ENCODE data around the gene AP3D1. TPM values are rescaled to one million over a fixed set of nuclear protein-coding genes. Genes with fewer than 3 reads are reported as not detected.
"Not testable (repeated sequence)": the region's sequence is repeated elsewhere in the genome, so short reads cannot be mapped to it uniquely, and the experiment has no call there.

AP3D1 gene
- total RNA-seq, 1 donor from 2014 or later: 148 TPM

- no peak for DNase-seq (ENCODE audit: low spot score)
Measured at GRCh38 chr19:2150794-2151338, 500 bp downstream of the AP3D1 start.

- DNase-seq (ENCODE audit: low spot score): no peak
Measured at GRCh38 chr19:2149980-2150793, 1.2 kb downstream of the AP3D1 start.

GRCh38 chr19:2148482-2149135 is 2.8 kb downstream of the AP3D1 start:
- no peak for DNase-seq (ENCODE audit: low spot score)

GRCh38 chr19:2145831-2146241 is 5.5 kb downstream of the AP3D1 start:
- DNase-seq (ENCODE audit: low spot score): no peak

- DNase-seq (ENCODE audit: low spot score): no peak
Measured at GRCh38 chr19:2144190-2144589, 7.2 kb downstream of the AP3D1 start.

GRCh38 chr19:2142173-2142829 is 9.1 kb downstream of the AP3D1 start:
- no peak for DNase-seq (ENCODE audit: low spot score)

DNA sequence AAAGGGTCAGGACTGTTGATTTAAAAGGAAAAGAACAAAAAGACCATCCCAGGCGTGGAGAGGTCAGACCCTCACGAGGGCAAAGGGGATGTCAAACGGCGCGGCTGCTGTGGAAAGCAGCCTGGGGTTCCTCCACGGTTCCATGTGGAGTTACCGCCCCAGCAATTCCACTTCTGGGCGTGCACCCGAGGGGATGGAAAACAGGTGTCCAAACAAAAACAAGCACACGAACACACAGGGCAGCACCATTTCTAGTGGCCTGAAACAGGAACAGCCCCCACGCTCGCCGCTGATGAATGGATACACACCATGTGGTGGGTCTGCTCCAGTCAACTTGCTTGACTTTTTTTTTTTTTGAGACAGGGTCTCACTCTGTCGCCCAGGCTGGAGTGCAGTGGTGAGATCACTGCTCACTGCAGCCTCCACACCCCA is 11.2 kb downstream of the AP3D1 start:
- no peak for DNase-seq (ENCODE audit: low spot score)

GRCh38 chr19:2139385-2140137 is 11.8 kb downstream of the AP3D1 start:
- no peak for DNase-seq (ENCODE audit: low spot score)

- no peak for DNase-seq (ENCODE audit: low spot score)
Measured at GRCh38 chr19:2138061-2138728, 13.2 kb downstream of the AP3D1 start.

- DNase-seq (ENCODE audit: low spot score): no peak
Measured at GRCh38 chr19:2136796-2137195, 14.6 kb downstream of the AP3D1 start.

DNA sequence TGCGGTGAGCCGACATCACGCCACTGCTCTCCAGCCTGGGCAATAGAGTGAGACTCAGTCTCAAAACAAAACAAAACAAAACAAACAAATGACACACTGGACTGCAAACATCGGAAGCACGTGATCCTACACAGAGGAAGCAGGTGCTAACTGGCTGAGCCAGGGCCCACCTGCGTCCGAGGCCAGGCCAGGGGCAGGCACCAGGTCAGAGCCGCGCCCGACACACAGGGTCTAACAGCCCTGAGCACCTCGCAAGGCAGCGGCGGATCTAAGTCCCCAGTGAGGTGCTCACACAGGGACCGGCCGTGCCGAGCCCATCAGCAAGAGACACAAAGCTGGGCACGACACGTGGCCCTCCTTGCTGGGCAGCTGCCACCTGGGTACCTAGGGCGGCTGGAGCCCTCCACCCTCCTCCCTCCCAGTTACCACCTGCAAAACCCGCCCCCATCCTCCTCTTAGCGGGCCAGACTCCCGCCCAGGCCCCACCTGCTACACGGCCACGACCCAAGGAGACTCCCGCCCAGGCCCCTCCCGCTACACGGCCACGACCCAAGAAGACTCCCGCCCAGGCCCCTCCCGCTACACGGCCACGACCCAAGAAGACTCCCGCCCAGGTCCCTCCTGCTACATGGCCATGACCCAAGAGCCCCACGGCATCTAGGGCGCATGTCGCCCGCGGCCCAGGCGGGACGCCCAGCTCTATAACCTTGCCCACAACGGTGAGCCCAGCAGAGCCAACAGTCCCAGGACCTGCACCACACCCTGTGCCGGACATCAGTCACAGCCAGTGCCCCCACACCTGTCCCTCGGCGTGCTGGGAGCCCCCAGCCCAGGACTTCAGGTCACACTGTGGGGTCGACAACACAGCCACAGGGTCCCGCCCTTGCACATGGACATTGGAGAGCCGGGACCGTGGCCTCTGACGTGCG is 15.6 kb downstream of the AP3D1 start:
- DNase-seq (ENCODE audit: low spot score): no peak

DNA sequence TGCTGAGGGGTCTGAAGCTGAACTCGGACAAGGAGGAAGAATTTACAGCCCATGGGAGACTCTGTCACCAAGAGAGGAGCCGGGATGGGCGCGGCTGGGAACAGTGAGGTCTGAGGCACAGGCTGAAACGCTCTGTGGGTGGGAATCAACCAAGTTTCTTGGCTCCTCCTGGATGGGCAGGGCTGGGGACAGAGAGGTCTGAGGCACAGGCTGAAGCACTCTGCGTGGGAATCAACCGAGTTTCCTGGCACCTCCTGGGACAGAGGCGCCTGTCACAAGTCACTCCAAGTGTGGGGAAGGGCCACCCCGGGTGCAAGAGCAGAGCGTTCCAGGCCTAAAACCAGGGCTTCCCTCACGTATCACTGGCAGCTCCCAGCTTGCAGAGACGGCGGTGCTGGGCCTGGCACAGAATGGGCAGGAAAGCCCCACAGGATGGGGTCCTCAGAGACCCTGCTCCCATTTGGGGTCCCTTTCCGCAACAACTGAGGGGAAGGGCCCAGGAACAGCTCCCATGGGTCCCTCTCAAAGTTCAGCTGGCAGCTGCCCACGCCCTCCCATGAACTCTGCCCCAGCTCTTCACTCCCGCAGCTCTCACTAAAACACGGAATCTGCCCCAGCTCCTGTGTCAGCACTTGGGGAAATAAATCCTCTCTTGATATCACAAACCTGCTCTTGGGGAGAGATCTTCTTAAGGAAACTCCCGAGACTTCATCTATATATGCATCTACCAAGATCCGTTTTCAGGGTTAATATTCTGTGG is 18.5 kb downstream of the AP3D1 start:
- DNase-seq (ENCODE audit: low spot score): no peak

DNA sequence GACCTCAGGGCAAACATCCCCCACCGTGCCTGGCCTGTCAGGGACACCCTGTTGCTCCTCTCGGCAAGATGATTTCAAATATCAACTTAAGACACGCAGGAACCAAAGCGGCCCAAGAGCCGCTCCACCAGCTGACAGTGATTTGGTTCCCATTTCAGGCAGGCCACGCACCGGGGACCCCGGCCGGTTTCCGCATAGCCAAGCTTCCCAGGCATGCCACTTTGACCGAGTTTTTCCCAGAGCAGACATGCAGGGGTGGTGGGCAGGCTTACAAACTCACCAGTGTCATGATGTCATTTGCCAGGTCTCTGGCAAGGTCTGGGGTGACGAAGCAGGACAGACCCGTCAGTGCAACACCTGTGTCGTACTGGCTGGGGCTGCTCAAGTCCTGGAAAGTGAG is 19.2 kb downstream of the AP3D1 start:
- no peak for DNase-seq (ENCODE audit: low spot score)

DNA sequence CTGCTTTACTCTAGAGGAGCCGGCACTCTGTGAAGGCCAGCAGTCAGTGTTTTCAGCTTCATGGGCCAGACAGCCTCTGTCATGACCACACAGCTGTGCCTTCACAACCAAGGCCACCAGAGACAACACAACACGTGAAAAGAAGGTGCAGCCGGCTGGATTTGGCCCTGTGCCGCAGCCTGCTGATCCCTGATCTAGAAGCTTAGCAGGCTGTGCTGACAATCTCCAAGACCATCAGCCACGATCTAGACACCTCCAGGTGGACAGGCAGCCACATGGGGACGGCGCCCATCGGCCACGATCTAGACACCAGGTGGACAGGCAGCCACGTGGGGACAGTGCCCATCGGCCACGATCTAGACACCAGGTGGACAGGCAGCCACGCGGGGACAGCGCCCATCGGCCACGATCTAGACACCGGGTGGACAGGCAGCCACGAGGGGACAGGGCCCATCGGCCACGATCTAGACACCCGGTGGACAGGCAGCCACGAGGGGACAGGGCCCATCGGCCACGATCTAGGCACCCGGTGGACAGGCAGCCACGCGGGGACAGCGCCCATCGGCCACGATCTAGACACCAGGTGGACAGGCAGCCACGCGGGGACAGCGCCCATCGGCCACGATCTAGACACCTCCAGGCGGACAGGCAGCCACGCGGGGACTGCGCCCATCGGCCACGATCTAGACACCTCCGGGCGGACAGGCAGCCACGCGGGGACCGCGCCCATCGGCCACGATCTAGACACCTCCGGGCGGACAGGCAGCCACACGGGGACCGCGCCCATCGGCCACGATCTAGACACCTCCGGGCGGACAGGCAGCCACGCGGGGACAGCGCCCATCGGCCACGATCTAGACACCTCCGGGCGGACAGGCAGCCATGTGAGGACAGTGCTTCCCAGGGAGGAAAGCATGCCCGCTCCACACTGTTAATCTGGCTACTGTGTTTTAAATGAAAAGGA is 20.1 kb downstream of the AP3D1 start:
- not testable (repeated sequence) for DNase-seq (ENCODE audit: low spot score)

GRCh38 chr19:2129892-2130770 is 21.2 kb downstream of the AP3D1 start:
- no peak for DNase-seq (ENCODE audit: low spot score)

GRCh38 chr19:2129486-2129885 is 21.9 kb downstream of the AP3D1 start:
- no peak for DNase-seq (ENCODE audit: low spot score)

- no peak for DNase-seq (ENCODE audit: low spot score)
Measured at GRCh38 chr19:2129022-2129421, 22.3 kb downstream of the AP3D1 start.
